Measurements from ENCODE around the gene AOC3. TPM values are rescaled to one million over a fixed set of nuclear protein-coding genes. Genes with fewer than 3 reads are reported as not detected.

Gene AOC3
- polyA plus RNA-seq, 2 of the 4 experiments (the other 2 are of a cell fraction), result 0.79 to 1.4 TPM

- ATAC-seq (no peak), DNase-seq (ENCODE audit: low read depth in 1 of 2, low spot score in 1 of 2) (no peak), FAIRE-seq (no peak)
- TF ChIP-seq NPAS2 (CRISPR knock-in tag; IDR thresholded peaks at IDR 0.05; ENCODE audit: borderline replicate concordance) (no peak), BCL3 (IDR thresholded peaks at IDR 0.05) (no peak)
- 38% methylated on average over 1 of the region's 1 CpG for WGBS (ENCODE audit: missing lambda C conversion rate)
- Histone ChIP-seq H3K4me2 (no peak overlapping the region), H3K4me1 (peaks cover 14% of the 10 kb centered on the region), H3K9me3 (no peaks in the 10 kb centered on the region), H3K27ac (no peak overlapping the region), H3K4me3 (no peak overlapping the region)
- ChIA-PET POLR2A (no interaction called here), CTCF (interaction anchor here (0.7 to 14.9 kb wide), 11 partner anchors 8 to 123 kb away, joined by 3 to 336 read pairs (median 4); partner anchors contain the start of genes AOC2, CNTD1 and COA3)
Observed at GRCh38 chr17:42817866-42818265, 33.1 kb upstream of the AOC3 start.

- CTCF ChIA-PET, result interaction anchor here (0.7 to 14.9 kb wide), 14 partner anchors 8 to 123 kb away, joined by 3 to 336 read pairs (median 6); partner anchors contain the start of genes AOC2, CNTD1, COA3 and PSME3
- POLR2A ChIA-PET, result no interaction called here
- Histone ChIP-seq H3K4me3 (no peak overlapping the region), H3K4me1 (peaks cover 18% of the 10 kb centered on the region), H3K27ac (no peak overlapping the region), H3K9me3 (no peaks in the 10 kb centered on the region), H3K4me2 (no peak overlapping the region)
- ATAC-seq (no peak), DNase-seq (ENCODE audit: low read depth in 1 of 2, low spot score in 1 of 2) (no peak), FAIRE-seq (no peak)
- WGBS (ENCODE audit: missing lambda C conversion rate), result 94% methylated on average over 5 of the region's 5 CpGs
- TF ChIP-seq SREBF2 (IDR thresholded peaks at IDR 0.05), result no peak
- no peak for TF ChIP-seq ELK1 (IDR thresholded peaks at IDR 0.05; ENCODE audit: low read depth, low read length)
- no peak for TF ChIP-seq NPAS2 (CRISPR knock-in tag; IDR thresholded peaks at IDR 0.05; ENCODE audit: borderline replicate concordance)
- no peak for TF ChIP-seq E2F6 (IDR thresholded peaks at IDR 0.05; ENCODE audit: borderline replicate concordance, low read depth)
- no peak for TF ChIP-seq ZFP36 (IDR thresholded peaks at IDR 0.05; ENCODE audit: borderline replicate concordance, partially characterized antibody)
- no peak for TF ChIP-seq MAZ (IDR thresholded peaks at IDR 0.05; ENCODE audit: borderline replicate concordance, low read depth, low read length)
- no peak for TF ChIP-seq CHD2 (IDR thresholded peaks at IDR 0.05; ENCODE audit: low read length, partially characterized antibody)
- TF ChIP-seq HEYL (CRISPR knock-in tag; IDR thresholded peaks at IDR 0.05), result no peak
Observed at GRCh38 chr17:42818379-42818778, 32.6 kb upstream of the AOC3 start.

GRCh38 chr17:42819939-42820535, 31.0 kb upstream of the AOC3 start:
- WGBS (ENCODE audit: missing lambda C conversion rate), result 8% methylated on average over 2 of the region's 2 CpGs
- no peak for FAIRE-seq
- CTCF ChIA-PET, result interaction anchor here (0.5 to 14.9 kb wide), 26 partner anchors 9 to 418 kb away, joined by 3 to 336 read pairs (median 4); partner anchors contain the start of genes AOC2, CNTD1, COA3 and PSME3

More at GRCh38 chr17:42819939-42820535, 31.0 kb upstream of the AOC3 start:
- DNase-seq (ENCODE audit: low read depth in 1 of 2, low spot score in 1 of 2), result peak; percentile 84 to 85
- Histone ChIP-seq H3K4me3 (no peak overlapping the region), H3K27ac (no peak overlapping the region), H3K9me3 (no peaks in the 10 kb centered on the region), H3K4me2 (no peak overlapping the region), H3K4me1 (peaks cover 21% of the 10 kb centered on the region)
- POLR2A ChIA-PET, result interaction anchor here (1.1 to 1.2 kb wide), 2 partner anchors 46 to 109 kb away, joined by 3 to 4 read pairs; no protein-coding TSS in a partner anchor
- peak; percentile 44 to 66; a peak in 3 of 6 replicates for ATAC-seq
- TF ChIP-seq NFE2L2 (conservative IDR thresholded peaks at IDR 0.05; ENCODE audit: low read length) (no peak), RAD21 (conservative IDR thresholded peaks at IDR 0.05 in 1 of 2, IDR thresholded peaks at IDR 0.05 in 1 of 2) (peak; percentile 26 to 40; a peak in 2 of 5 replicates), GATA3 (IDR thresholded peaks at IDR 0.05; ENCODE audit: borderline replicate concordance) (no peak), JUN (IDR thresholded peaks at IDR 0.05) (no peak), CBX2 (IDR thresholded peaks at IDR 0.05; ENCODE audit: borderline replicate concordance, low read depth) (no peak), SMC3 (IDR thresholded peaks at IDR 0.05) (peak; percentile 50), CHD2 (IDR thresholded peaks at IDR 0.05; ENCODE audit: low read length, partially characterized antibody) (no peak), CEBPB (IDR thresholded peaks at IDR 0.05) (no peak), CTCF (IDR thresholded peaks at IDR 0.05) (peak; percentile 82), CBX8 (IDR thresholded peaks at IDR 0.05) (no peak), MYC (IDR thresholded peaks at IDR 0.05; ENCODE audit: borderline replicate concordance, low read length) (no peak), MAFK (IDR thresholded peaks at IDR 0.05; ENCODE audit: partially characterized antibody) (peak; percentile 31), HES2 (IDR thresholded peaks at IDR 0.05) (no peak), EP300 (IDR thresholded peaks at IDR 0.05) (no peak), ATOH8 (CRISPR knock-in tag; IDR thresholded peaks at IDR 0.05; ENCODE audit: low read depth) (no peak), CHD4 (IDR thresholded peaks at IDR 0.05; ENCODE audit: borderline replicate concordance) (no peak)
